Measurements from ENCODE around the gene SUPT5H. TPM values are rescaled to one million over a fixed set of nuclear protein-coding genes. Genes with fewer than 3 reads are reported as not detected.

Gene SUPT5H
- total and polyA plus RNA-seq, 2 of the 13 experiments (the other 11 are each of a cell fraction or from before 2014, with no cell fraction given) = 48.2 to 51.7 TPM

DNA sequence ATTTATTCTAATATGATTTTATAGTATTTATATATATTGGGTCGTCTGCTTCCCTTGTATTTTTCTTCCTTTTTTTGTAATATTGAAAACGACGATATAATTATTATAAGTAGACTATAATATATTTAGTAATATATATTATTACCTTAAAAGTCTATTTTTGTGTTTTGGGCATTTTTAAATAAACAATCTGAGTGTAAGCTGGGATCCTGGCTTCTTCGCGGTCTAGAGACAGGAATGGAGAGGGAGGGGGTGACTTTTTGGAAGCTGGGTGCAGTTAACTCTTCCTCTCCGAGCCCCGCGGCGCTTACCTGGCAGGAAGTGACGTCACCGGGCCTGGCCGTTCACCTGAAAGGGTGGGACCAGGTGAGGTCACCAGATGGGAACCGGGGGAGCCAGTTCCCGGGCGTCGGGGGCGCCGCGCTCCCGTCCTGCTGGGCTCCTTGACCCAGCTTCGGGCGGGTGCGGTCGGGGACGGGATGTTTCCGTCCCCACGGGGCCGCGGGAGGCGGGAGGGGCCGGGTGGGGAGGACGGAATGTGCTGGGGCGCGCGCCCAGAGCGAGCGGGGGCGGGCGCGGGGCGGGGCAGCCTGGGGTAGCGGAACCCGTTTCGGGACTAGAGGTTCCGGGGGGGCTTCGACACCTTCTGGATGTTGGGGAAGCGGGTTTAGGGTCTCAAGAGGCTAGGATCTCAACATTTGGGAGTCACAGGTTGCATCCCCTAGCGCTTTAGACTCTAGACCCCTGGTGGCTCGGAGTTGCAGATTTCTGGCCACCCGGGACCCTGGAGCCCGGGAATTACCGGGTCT, 36.0 kb upstream of the SUPT5H start (continued):
- TF ChIP-seq, protein P1, sequence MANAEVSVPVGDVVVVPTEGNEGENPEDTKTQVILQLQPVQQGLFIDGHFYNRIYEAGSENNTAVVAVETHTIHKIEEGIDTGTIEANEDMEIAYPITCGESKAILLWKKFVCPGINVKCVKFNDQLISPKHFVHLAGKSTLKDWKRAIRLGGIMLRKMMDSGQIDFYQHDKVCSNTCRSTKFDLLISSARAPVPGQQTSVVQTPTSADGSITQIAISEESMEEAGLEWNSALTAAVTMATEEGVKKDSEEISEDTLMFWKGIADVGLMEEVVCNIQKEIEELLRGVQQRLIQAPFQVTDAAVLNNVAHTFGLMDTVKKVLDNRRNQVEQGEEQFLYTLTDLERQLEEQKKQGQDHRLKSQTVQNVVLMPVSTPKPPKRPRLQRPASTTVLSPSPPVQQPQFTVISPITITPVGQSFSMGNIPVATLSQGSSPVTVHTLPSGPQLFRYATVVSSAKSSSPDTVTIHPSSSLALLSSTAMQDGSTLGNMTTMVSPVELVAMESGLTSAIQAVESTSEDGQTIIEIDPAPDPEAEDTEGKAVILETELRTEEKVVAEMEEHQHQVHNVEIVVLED (CRISPR knock-in tag; IDR thresholded peaks at IDR 0.05; ENCODE audit: borderline replicate concordance) = no peak
- no peak for TF ChIP-seq NCOA5 (CRISPR knock-in tag; IDR thresholded peaks at IDR 0.05)
- peak; percentile 29; the same call in 1 of the 2 replicates for TF ChIP-seq ZBTB7B (CRISPR knock-in tag; IDR thresholded peaks at IDR 0.05)
- TF ChIP-seq SP2 (CRISPR knock-in tag; IDR thresholded peaks at IDR 0.05) = peak; percentile 30; the same call in 1 of the 2 replicates
- no peak for TF ChIP-seq ZBTB8A (CRISPR knock-in tag; IDR thresholded peaks at IDR 0.05; ENCODE audit: borderline replicate concordance, low read depth)
- TF ChIP-seq TBL1XR1 (IDR thresholded peaks at IDR 0.05; ENCODE audit: borderline replicate concordance, low read length, partially characterized antibody) = no peak
- TF ChIP-seq, protein P2, sequence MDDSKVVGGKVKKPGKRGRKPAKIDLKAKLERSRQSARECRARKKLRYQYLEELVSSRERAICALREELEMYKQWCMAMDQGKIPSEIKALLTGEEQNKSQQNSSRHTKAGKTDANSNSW (CRISPR knock-in tag; IDR thresholded peaks at IDR 0.05; ENCODE audit: borderline replicate concordance) = 0 out of 2 replicates have a peak, but pooled peaks have one; percentile 53
- no peak for TF ChIP-seq ZFP90 (CRISPR knock-in tag; IDR thresholded peaks at IDR 0.05; ENCODE audit: borderline replicate concordance)
- TF ChIP-seq NFYC (CRISPR knock-in tag; IDR thresholded peaks at IDR 0.05) = no peak
- TF ChIP-seq RNF2 (conservative IDR thresholded peaks at IDR 0.05; ENCODE audit: low read depth) = no peak
- TF ChIP-seq KLF11 (CRISPR knock-in tag; IDR thresholded peaks at IDR 0.05) = no peak
- TF ChIP-seq ZNF234 (CRISPR knock-in tag; conservative IDR thresholded peaks at IDR 0.05) = 0 out of 2 replicates have a peak, but pooled peaks have one; percentile 47
- TF ChIP-seq, protein P3, sequence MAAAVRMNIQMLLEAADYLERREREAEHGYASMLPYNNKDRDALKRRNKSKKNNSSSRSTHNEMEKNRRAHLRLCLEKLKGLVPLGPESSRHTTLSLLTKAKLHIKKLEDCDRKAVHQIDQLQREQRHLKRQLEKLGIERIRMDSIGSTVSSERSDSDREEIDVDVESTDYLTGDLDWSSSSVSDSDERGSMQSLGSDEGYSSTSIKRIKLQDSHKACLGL (CRISPR knock-in tag; IDR thresholded peaks at IDR 0.05) = no peak
- no peak for TF ChIP-seq SRSF1 (optimal IDR thresholded peaks at IDR 0.05; ENCODE audit: low read depth, low read length)
- TF ChIP-seq, protein P4, sequence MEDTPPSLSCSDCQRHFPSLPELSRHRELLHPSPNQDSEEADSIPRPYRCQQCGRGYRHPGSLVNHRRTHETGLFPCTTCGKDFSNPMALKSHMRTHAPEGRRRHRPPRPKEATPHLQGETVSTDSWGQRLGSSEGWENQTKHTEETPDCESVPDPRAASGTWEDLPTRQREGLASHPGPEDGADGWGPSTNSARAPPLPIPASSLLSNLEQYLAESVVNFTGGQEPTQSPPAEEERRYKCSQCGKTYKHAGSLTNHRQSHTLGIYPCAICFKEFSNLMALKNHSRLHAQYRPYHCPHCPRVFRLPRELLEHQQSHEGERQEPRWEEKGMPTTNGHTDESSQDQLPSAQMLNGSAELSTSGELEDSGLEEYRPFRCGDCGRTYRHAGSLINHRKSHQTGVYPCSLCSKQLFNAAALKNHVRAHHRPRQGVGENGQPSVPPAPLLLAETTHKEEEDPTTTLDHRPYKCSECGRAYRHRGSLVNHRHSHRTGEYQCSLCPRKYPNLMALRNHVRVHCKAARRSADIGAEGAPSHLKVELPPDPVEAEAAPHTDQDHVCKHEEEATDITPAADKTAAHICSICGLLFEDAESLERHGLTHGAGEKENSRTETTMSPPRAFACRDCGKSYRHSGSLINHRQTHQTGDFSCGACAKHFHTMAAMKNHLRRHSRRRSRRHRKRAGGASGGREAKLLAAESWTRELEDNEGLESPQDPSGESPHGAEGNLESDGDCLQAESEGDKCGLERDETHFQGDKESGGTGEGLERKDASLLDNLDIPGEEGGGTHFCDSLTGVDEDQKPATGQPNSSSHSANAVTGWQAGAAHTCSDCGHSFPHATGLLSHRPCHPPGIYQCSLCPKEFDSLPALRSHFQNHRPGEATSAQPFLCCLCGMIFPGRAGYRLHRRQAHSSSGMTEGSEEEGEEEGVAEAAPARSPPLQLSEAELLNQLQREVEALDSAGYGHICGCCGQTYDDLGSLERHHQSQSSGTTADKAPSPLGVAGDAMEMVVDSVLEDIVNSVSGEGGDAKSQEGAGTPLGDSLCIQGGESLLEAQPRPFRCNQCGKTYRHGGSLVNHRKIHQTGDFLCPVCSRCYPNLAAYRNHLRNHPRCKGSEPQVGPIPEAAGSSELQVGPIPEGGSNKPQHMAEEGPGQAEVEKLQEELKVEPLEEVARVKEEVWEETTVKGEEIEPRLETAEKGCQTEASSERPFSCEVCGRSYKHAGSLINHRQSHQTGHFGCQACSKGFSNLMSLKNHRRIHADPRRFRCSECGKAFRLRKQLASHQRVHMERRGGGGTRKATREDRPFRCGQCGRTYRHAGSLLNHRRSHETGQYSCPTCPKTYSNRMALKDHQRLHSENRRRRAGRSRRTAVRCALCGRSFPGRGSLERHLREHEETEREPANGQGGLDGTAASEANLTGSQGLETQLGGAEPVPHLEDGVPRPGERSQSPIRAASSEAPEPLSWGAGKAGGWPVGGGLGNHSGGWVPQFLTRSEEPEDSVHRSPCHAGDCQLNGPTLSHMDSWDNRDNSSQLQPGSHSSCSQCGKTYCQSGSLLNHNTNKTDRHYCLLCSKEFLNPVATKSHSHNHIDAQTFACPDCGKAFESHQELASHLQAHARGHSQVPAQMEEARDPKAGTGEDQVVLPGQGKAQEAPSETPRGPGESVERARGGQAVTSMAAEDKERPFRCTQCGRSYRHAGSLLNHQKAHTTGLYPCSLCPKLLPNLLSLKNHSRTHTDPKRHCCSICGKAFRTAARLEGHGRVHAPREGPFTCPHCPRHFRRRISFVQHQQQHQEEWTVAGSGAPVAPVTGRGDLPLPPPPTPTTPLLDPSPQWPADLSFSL (CRISPR knock-in tag; IDR thresholded peaks at IDR 0.05) = no peak
- TF ChIP-seq ZNF143 (CRISPR knock-in tag; IDR thresholded peaks at IDR 0.05) = no peak
- TF ChIP-seq ZNF282 (IDR thresholded peaks at IDR 0.05; ENCODE audit: partially characterized antibody) = no peak
